NCI-H2196 (cell line): Measurements from ENCODE around the gene GGACT.

Experiments used
- DNase-seq: peaks from one replicate; lab custom pipeline; 2025; ENCODE audit not compliant: unreplicated experiment; lab: John Stamatoyannopoulos, UW

GGACT gene

GRCh38 chr13:100515410-100515800 lies 73.2 kb downstream of the GGACT start:
- no peak for DNase-seq

- DNase-seq = peak; percentile 56
These were observed 73.7 kb downstream of the GGACT start for GRCh38 chr13:100514788-100515409.

DNA sequence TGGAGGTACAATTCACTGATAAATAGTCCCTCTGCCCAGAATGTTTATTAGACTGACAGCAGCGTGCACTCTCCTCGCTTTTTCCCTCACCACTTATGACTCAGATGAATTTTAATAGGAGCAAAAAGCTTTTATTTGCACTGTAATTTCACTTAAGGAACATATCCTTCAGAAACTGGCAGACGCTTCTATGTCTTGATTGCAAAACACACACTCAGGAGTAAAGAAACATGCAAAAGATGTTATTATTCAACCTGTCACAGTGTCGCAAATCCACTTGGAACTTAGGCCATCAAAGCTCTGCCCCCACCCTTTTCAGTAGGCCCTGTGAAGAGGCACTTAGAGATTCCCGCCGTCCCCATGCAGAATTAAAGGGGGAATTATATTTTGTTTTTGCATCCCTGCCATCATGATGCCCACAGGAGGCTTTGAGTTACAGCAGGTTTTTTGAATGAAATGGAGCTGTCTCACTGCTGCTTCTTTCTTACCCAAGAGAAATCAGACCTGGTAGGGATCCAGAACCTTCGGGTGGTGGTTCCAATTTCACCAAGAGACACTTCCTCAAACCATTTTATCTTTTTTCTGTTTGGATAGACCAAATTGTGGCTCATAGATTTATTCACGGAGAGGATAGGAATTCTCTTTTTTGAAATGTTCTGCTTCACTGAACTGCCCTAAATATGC lies 74.5 kb downstream of the GGACT start:
- DNase-seq = peak; percentile 42

- no peak for DNase-seq
These were observed 75.4 kb downstream of the GGACT start for GRCh38 chr13:100513171-100513570.

- no peak for DNase-seq
These were observed 76.2 kb downstream of the GGACT start for GRCh38 chr13:100512422-100512821.

DNA sequence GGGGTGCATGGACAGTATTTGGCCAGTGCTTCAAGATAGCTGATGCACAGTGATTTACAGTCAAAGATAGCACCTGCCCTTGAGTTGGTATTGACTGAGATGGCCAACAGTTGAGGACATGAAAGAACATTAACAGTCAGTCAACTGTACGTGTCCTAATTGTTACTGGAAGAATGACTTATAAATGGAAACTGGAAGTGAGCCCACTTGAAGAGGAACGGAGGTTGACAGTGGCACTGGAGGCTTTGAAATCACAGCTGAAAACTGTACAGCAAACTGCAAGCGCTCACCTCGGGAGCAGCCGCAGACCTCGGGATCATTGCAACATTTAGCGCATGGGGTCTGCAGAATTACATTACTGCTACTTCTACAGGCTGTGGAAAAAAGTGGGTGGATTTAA lies 77.1 kb downstream of the GGACT start:
- no peak for DNase-seq

DNA sequence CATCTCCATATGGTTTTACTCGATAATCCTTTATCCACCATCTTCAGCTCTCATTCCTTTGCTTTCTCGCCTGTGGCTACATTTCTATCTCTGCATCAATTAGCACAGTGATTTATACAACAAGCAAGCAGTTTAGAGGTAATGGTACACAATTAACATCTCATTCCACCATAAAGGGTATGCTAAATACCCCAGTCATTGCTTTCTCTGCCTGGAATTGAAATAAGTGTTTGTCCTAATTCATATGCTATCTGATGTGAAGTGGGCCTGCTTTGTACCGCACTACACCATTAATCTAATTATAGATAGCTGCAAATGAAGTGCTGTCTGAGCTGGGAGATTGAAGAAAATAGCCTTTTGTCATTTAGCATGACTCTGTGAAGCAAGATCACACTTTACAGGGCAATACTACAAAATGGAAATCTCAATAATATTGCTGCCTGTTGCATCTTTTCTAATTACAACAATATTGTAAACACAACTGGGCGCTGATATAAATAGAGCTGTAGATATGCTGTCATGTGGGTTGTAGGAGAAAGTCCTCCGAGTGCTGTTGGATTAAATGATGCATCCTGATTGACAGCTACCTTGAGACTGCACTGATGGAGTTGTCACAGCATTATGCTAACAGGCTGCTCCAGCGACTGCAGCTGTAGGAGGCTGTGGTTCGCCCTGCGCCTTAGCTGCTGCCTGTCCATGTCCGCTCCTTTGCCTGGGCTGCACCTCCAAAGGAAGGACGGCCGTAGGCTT lies 78.2 kb downstream of the GGACT start:
- no peak for DNase-seq

DNA sequence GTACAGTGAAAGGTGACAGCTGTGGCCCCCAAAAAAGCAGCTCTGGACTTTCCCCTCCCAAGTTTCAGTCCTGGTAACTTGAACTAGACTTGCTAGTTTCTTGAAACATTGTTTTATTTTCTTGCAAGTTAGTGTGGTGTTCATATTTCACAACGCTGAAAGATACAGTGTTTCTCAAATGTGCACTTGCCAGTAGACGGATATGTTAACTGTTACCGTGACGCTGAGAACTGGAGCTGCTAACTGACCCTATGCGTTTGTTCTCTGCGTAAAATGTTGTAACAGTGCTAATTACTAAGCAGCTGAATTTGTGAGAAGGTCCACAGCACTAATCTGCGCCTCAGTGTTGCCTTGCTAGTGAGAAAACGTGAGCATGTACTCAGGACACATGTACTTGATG lies 79.6 kb downstream of the GGACT start:
- DNase-seq = no peak

DNA sequence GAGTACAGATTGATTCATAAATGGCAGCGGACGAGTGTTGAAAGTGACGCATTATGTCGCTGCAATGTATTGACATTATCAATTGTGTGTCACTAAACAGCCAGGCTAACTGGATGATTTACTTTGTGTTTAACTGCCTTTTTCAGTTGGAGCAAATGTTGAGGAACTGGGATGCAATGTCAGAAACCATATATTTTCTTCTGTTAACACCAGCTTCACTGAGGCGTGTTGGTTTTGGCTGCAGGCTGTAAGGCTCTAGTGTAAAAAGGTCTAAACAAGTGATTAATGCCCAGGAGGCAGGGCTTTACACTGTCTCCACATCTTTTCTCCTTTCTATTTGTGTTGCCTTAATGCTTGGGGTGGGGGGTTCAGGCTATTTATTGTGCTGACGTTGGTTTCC lies 80.1 kb downstream of the GGACT start:
- no peak for DNase-seq

DNA sequence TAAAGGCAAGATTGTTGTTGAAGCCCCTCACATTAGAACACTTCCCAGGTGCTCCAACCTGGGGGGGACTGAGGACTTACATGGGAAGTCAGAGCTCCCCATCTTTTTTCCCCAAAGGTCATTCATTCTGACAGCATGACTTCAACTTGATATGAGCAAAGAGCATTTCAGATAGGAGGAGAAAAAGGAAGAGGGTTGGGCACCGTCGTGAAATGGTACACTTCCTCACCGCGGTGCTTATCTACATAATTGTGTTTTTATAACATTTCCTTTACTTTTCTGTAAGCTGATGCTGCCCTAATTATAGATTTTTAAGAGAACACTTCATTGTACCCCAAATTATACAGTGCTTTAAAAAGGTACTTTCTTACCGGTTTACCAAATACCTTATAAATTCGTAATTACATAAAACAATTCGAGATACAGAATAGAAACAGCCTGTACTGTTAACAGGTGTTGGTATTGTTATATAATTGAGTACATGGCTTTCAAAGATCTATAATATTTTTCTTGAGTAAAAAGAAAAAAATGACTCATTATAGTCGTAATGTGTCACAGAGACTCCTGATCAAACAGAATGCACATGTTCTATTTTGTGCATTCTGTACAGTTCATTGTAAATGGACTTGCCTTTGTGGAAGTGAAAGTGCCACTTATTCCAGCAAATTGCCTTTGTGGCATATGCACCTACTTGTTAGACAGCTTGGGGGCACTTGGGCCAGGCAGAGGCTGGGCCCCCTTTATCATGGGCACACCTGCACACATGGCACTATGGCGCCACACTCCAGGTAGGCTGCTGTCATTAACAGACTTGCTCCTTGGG lies 81.8 kb downstream of the GGACT start:
- no peak for DNase-seq

DNA sequence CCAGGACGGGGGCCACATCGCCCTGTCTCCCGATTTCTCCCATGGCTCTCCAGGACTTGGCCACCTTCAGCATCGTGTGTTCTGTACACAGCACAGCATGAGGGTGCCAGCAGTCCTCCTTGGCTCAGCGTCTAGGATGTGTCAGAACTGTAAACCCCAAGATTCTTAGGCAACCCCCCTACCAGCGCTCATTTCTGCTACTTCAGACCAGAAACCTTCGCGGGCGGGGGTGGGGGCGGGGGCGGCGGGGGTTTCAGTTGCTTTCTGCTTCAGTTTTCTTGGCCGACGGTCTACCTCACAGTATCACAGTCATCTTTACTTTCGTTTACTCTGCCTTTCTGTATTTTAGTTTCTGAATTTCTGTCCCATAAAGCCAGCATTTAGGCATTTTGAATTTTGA lies 82.4 kb downstream of the GGACT start:
- DNase-seq = no peak

GRCh38 chr13:100503622-100504021 lies 85.0 kb downstream of the GGACT start:
- DNase-seq = no peak

- DNase-seq = no peak
These were observed 86.1 kb downstream of the GGACT start for GRCh38 chr13:100502446-100502845.

DNA sequence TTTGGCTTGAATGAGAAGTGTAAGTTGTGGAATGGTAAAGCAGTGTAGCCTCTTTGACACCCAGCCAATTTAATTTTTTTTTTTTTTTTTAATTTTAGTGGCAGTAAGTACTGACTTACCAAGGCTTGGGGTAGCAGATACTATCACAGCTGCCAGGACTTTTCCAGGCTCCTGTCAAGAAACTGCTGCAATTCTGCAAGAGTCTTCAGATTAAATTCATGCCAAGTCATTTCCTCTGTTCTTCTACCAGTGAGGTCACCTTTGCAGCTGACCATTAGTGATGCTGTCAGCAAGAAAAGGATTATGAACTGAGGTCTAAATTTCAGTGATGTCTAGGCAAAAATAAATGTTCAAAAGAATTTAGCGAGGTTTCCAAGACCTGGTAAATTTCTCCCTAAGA lies 91.2 kb downstream of the GGACT start:
- DNase-seq = no peak

DNA sequence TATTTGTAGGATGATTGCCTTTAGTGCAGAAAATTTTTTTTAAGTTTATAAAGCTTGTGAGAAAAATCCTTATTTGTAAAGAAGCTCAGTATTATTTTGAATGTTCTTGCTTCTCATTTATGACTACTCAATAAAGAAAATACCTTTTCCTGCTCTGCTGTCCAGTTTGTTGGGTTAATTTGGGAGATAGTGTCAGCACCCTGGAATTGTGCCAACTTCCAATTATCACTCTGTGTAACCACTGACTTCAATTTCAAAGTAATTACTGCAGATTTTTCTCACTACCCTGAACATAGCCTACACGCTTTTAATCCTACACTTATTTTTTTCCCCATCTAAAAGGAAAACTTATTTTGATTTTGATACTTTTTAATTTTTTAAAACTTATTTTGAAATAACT lies 93.1 kb downstream of the GGACT start:
- DNase-seq = no peak

- DNase-seq = no peak
These were observed 95.2 kb downstream of the GGACT start for GRCh38 chr13:100493418-100493817.

GRCh38 chr13:100491164-100491842 lies 97.3 kb downstream of the GGACT start:
- DNase-seq = no peak

GRCh38 chr13:100490692-100491091 lies 97.9 kb downstream of the GGACT start:
- peak; percentile 60 for DNase-seq

GRCh38 chr13:100485265-100485664 lies 103.3 kb downstream of the GGACT start:
- no peak for DNase-seq

- no peak for DNase-seq
These were observed 103.9 kb downstream of the GGACT start for GRCh38 chr13:100484702-100485101.

DNA sequence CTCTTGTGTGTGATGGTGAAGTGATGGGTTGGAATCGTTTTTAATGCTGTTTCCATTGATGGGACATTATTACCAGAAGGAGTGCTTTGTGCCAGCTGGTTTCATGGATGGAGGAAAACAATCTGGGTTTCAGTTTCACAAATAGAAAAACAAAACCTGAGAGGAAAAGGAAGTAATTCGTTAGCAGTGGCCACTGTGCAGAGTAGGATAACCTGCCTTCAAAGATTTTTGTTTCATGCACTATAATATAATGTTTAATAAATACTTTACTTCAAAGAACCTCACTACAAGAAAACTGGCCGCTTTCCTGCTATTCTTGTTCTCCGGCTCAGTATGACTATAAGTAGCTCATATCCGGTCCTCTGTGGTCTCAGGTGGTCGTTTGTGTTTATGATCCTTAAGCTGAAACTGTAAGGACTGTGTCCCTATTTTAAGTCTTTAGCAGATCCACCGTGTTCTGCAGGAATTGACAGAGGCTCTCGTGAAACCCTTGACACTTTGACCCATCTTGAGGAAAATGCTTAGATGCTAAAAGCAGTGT lies 104.7 kb downstream of the GGACT start:
- no peak for DNase-seq
